Gastrocnemius medialis (tissue), 4 donors: ENCODE measurements around the gene LIN7C.

Experiments used
- POLR2A ChIP-seq, 2 donors: fragments of 450-650 bp; IDR thresholded peaks; one replicate each; pipeline ENCODE4 v1.6.1; 2017; ENCODE audit warnings: antibody characterized with exemption in 2 of 2, mild to moderate bottlenecking in 2 of 2, moderate library complexity in 2 of 2
- TF ChIP-seq, protein P1 (sequence below), 5 experiments: fragments of 450-650 bp in 3 of 5; fragments of 200-600 bp in 2 of 5; sonication (generic) in 2 of 5; IDR thresholded peaks in 4 of 5; conservative IDR thresholded peaks in 1 of 5; 1 replicate in 4 of 5; 2 replicates in 1 of 5; pipeline ENCODE4 v1.5.1; 2016 to 2019; ENCODE audit warnings: antibody characterized with exemption in 5 of 5, mild to moderate bottlenecking in 3 of 5, moderate library complexity in 3 of 5

DNA sequence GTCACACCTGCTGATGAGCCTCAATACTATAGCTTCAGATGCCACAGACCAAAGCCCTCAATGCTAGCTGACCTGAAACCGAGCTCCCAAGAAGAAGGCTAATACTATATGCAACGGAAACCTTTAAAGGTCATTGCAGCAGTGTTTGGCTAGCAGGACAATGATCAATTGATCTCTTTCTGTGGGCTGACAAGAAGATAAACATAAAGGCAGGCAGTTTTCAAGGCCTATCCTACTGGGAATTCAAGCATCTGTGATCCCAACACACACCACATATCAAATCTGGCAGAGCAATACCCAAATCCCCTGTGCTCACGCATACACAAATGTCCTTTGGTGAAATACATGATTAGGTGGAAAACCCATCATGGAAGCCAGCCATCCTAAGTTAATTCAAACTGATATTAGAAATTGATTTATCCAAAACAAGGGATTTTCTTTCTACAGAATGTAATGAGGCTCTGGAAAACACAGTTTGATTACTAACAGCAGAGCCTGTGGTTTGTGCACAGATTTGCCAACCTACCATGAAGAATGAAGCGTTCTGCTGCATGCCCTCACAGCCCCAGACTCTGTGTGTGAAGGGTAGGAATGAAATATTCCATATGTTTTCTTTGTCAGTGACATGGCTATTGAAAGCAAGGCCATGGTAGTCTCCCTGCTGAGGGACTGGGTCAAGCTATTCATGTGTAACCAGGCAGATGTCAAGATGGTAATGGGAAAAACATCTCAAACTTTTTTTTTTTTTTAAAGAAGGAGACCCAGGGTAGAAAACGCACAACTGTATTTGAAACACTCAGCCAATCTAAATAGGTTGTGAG lies 46.2 kb downstream of the LIN7C start:
- TF ChIP-seq, protein P1, sequence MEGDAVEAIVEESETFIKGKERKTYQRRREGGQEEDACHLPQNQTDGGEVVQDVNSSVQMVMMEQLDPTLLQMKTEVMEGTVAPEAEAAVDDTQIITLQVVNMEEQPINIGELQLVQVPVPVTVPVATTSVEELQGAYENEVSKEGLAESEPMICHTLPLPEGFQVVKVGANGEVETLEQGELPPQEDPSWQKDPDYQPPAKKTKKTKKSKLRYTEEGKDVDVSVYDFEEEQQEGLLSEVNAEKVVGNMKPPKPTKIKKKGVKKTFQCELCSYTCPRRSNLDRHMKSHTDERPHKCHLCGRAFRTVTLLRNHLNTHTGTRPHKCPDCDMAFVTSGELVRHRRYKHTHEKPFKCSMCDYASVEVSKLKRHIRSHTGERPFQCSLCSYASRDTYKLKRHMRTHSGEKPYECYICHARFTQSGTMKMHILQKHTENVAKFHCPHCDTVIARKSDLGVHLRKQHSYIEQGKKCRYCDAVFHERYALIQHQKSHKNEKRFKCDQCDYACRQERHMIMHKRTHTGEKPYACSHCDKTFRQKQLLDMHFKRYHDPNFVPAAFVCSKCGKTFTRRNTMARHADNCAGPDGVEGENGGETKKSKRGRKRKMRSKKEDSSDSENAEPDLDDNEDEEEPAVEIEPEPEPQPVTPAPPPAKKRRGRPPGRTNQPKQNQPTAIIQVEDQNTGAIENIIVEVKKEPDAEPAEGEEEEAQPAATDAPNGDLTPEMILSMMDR (IDR thresholded peaks at IDR 0.05 in 4 of 5, conservative IDR thresholded peaks at IDR 0.05 in 1 of 5), result no peak
- TF ChIP-seq POLR2A (IDR thresholded peaks at IDR 0.05), result no peak
